Astrocyte (in vitro differentiated cells and primary cell): ENCODE data around the gene NES. TPM values are rescaled to one million over a fixed set of nuclear protein-coding genes. Genes with fewer than 3 reads are reported as not detected.

Source experiments
- DNase-seq: peaks from one replicate; pipeline ENCODE4 v3.0.0-alpha.2; 2010; ENCODE audit warnings: low read depth
- FAIRE-seq: peaks from 2 replicates; lab custom pipeline; 2011; peaks lifted over from hg19 to GRCh38; lab: Jason Lieb, UNC
- H2AFZ ChIP-seq: 2 replicates; pipeline ENCODE4 v1.6.0; 2012; ENCODE audit warnings: low read depth, low read length, inconsistent platforms
- H3K27ac ChIP-seq: 2 replicates; pipeline ENCODE4 v1.5.1; 2011; ENCODE audit warnings: low read depth, low read length, inconsistent platforms
- H3K27me3 ChIP-seq: 2 replicates; pipeline ENCODE4 v1.6.0; 2011; ENCODE audit warnings: low read length, inconsistent platforms; ENCODE audit not compliant: insufficient read depth
- H3K36me3 ChIP-seq: 2 replicates; pipeline ENCODE4 v1.5.1; 2011; ENCODE audit warnings: low read length, inconsistent platforms; ENCODE audit not compliant: insufficient read depth
- H3K4me1 ChIP-seq: 2 replicates; pipeline ENCODE4 v1.5.1; 2011; ENCODE audit warnings: low read length, inconsistent platforms; ENCODE audit not compliant: insufficient read depth
- H3K4me2 ChIP-seq: 2 replicates; pipeline ENCODE4 v1.6.0; 2012; ENCODE audit warnings: low read length, inconsistent platforms
- H3K4me3 ChIP-seq: 2 replicates; pipeline ENCODE4 v1.5.1; 2011; ENCODE audit warnings: low read depth, mild to moderate bottlenecking, low read length, inconsistent platforms; ENCODE audit not compliant: insufficient read depth
- H3K79me2 ChIP-seq: 2 replicates; pipeline ENCODE4 v1.6.0; 2012; ENCODE audit warnings: mild to moderate bottlenecking, low read length, inconsistent platforms; ENCODE audit not compliant: insufficient read depth
- H3K9ac ChIP-seq: 2 replicates; pipeline ENCODE4 v1.6.0; 2012; ENCODE audit warnings: mild to moderate bottlenecking, low read length, inconsistent platforms
- H3K9me3 ChIP-seq: 2 replicates; pipeline ENCODE4 v1.5.1; 2012; ENCODE audit warnings: low read depth, mild to moderate bottlenecking, low read length, inconsistent platforms; ENCODE audit not compliant: insufficient read depth
- H4K20me1 ChIP-seq: 2 replicates; pipeline ENCODE4 v1.6.0; 2012; ENCODE audit warnings: low read length, inconsistent platforms; ENCODE audit not compliant: insufficient read depth
- H3K27ac Mint-ChIP-seq: one replicate; pipeline ENCODE4 v1.8.0; 2021; ENCODE audit warnings: mild to moderate bottlenecking, mixed read lengths; ENCODE audit not compliant: unreplicated experiment
- H3K27me3 Mint-ChIP-seq: one replicate; pipeline ENCODE4 v1.8.0; 2021; ENCODE audit warnings: low read depth, mixed read lengths; ENCODE audit not compliant: unreplicated experiment
- H3K36me3 Mint-ChIP-seq: one replicate; pipeline ENCODE4 v1.8.0; 2021; ENCODE audit warnings: low read depth, mixed read lengths; ENCODE audit not compliant: unreplicated experiment
- H3K4me1 Mint-ChIP-seq: one replicate; pipeline ENCODE4 v1.8.0; 2021; ENCODE audit warnings: low read depth, mixed read lengths; ENCODE audit not compliant: unreplicated experiment
- H3K4me3 Mint-ChIP-seq: one replicate; pipeline ENCODE4 v1.8.0; 2021; ENCODE audit warnings: mild to moderate bottlenecking, moderate library complexity, mixed read lengths; ENCODE audit not compliant: unreplicated experiment
- H3K9me3 Mint-ChIP-seq: one replicate; pipeline ENCODE4 v1.8.0; 2021; ENCODE audit warnings: mild to moderate bottlenecking, mixed read lengths; ENCODE audit not compliant: unreplicated experiment
- CTCF ChIP-seq: IDR thresholded peaks from 2 replicates; pipeline ENCODE4 v1.5.1; 2011; ENCODE audit warnings: low read depth, mild to moderate bottlenecking, inconsistent platforms, low read length, moderate library complexity; ENCODE audit not compliant: insufficient read depth
- EZH2 ChIP-seq: IDR thresholded peaks from 2 replicates; pipeline ENCODE4 v1.6.1; 2012; ENCODE audit warnings: mild to moderate bottlenecking, low read length, inconsistent platforms; ENCODE audit not compliant: insufficient read depth
- total RNA-seq: library from RNA; stranded (reverse); gene quantifications from 2 replicates; pipeline ENCODE4 v1.2.1, GENCODE V29; 2021

NES gene
- total RNA-seq, 1 donor from 2014 or later: 310 TPM

GRCh38 chr1:156667968-156668709 lies 9.1 kb downstream of the NES start:
- no peaks in the 10 kb centered on the region for H3K79me2 ChIP-seq
- Mint-ChIP-seq H3K27ac (peak overlapping the region; percentile 66), H3K27me3 (no peaks in the 10 kb centered on the region), H3K4me3 (peak overlapping the region; percentile 29), H3K9me3 (no peaks in the 10 kb centered on the region), H3K36me3 (peaks cover 18% of the 10 kb centered on the region), H3K4me1 (peaks cover 71% of the 10 kb centered on the region)
- H2AFZ ChIP-seq: peak overlapping the region; percentile 9
- no peaks in the 10 kb centered on the region for H3K9me3 ChIP-seq
- peaks cover 13% of the 10 kb centered on the region for H4K20me1 ChIP-seq
- H3K9ac ChIP-seq: no peak overlapping the region
- peak overlapping the region; percentile 2 for H3K27ac ChIP-seq
- FAIRE-seq (no peak), DNase-seq (no peak)
- no peak for TF ChIP-seq CTCF
- no peak for TF ChIP-seq EZH2
- H3K4me3 ChIP-seq: no peak overlapping the region
- H3K4me1 ChIP-seq: peaks cover 34% of the 10 kb centered on the region
- no peaks in the 10 kb centered on the region for H3K27me3 ChIP-seq
- H3K36me3 ChIP-seq: peaks cover 17% of the 10 kb centered on the region
- H3K4me2 ChIP-seq: no peak overlapping the region

GRCh38 chr1:156667610-156667967 lies 9.6 kb downstream of the NES start:
- peaks cover 39% of the 10 kb centered on the region for H3K4me1 ChIP-seq
- Mint-ChIP-seq H3K27ac (peak overlapping the region; percentile 66), H3K36me3 (peaks cover 18% of the 10 kb centered on the region), H3K4me1 (peaks cover 75% of the 10 kb centered on the region), H3K9me3 (no peaks in the 10 kb centered on the region), H3K27me3 (no peaks in the 10 kb centered on the region), H3K4me3 (no peak overlapping the region)
- H3K4me2 ChIP-seq: no peak overlapping the region
- H3K9ac ChIP-seq: no peak overlapping the region
- FAIRE-seq (no peak), DNase-seq (no peak)
- peak overlapping the region; percentile 1 for H3K27ac ChIP-seq
- H4K20me1 ChIP-seq: peaks cover 8% of the 10 kb centered on the region
- no peak for TF ChIP-seq CTCF
- no peak for TF ChIP-seq EZH2
- H2AFZ ChIP-seq: peak overlapping the region; percentile 9
- no peaks in the 10 kb centered on the region for H3K9me3 ChIP-seq
- H3K79me2 ChIP-seq: no peaks in the 10 kb centered on the region
- H3K27me3 ChIP-seq: no peaks in the 10 kb centered on the region
- peaks cover 15% of the 10 kb centered on the region for H3K36me3 ChIP-seq
- H3K4me3 ChIP-seq: no peak overlapping the region
